Tibial artery (tissue), 4 donors: ENCODE measurements around the gene IFNA21.
"Not testable (repeated sequence)": the region's sequence is repeated elsewhere in the genome, so short reads cannot be mapped to it uniquely, and the experiment has no call there.

ENCODE experiments used
- DNase-seq, 2 donors: peaks; one replicate each; pipeline ENCODE4 v3.0.0-alpha.2; 2019
- H3K27ac ChIP-seq, 2 donors: fragments of 200-600 bp; sonication (generic) in 1 of 2; 1 replicate in 1 of 2; 2 replicates in 1 of 2; pipeline ENCODE4 v1.5.1; 2018 to 2019; ENCODE audit warnings: mild to moderate bottlenecking in 1 of 2
- H3K27me3 ChIP-seq, 2 donors: fragments of 200-600 bp; sonication (generic) in 1 of 2; one replicate each; pipeline versions ENCODE4 v1.5.1 to v1.6.0; 2016 to 2019
- H3K36me3 ChIP-seq, 3 donors: fragments of 200-600 bp; sonication (generic) in 2 of 3; one replicate each; pipeline ENCODE4 v1.5.1; 2016 to 2019; ENCODE audit warnings: mild to moderate bottlenecking in 2 of 3
- H3K4me1 ChIP-seq, 4 donors: fragments of 200-600 bp; sonication (generic) in 2 of 4; 1 replicate in 3 of 4; 2 replicates in 1 of 4; pipeline ENCODE4 v1.5.1; 2016 to 2019
- H3K4me3 ChIP-seq, 2 donors: fragments of 200-600 bp; sonication (generic) in 1 of 2; 1 replicate in 1 of 2; 2 replicates in 1 of 2; pipeline ENCODE4 v1.5.1; 2018 to 2019; ENCODE audit warnings: mild to moderate bottlenecking in 2 of 2
- H3K9me3 ChIP-seq, 3 donors: fragments of 200-600 bp; sonication (generic) in 1 of 3; one replicate each; pipeline ENCODE4 v1.5.1; 2016 to 2019
- intact Hi-C: fragments of 100-400 bp; cut with DNase I; formaldehyde crosslinking; loops from one replicate; pipeline ENCODE4 v1.15.0; 2023; ENCODE audit warnings: low total_unique reads
- TF ChIP-seq, protein P1 (sequence below), 2 experiments: fragments of 200-600 bp in 1 of 2; fragments of 450-650 bp in 1 of 2; IDR thresholded peaks; one replicate each; pipeline ENCODE4 v1.5.1; 2017 to 2019; ENCODE audit warnings: antibody characterized with exemption in 2 of 2, mild to moderate bottlenecking in 1 of 2, moderate library complexity in 1 of 2

Gene IFNA21

DNA sequence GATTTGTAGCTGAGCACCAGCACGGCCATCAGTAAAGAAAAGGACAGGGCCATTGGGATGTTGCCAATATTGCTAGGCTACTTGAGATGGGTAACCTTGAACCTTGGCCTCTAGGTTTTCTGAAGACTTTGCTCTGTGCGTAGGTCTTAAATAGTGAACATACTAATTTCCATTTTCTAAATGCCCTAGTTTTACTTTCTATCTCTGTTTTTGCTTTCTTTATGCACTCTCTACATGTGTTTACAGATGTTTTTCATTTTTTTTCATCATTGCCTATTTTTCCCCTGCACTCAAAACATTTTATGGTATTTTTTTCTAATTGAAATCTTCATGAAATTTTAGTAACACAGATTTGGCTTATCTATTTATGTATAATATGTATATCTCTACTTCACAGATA lies at the start of gene IFNA21:
Gene IFNA21 (minus strand): TSS at position 101 of the 400 bp plus-strand sequence. CDS start 48 bp downstream, at position 53.
- H3K27ac ChIP-seq, intact Hi-C loops, DNase-seq: not testable (repeated sequence)

DNA sequence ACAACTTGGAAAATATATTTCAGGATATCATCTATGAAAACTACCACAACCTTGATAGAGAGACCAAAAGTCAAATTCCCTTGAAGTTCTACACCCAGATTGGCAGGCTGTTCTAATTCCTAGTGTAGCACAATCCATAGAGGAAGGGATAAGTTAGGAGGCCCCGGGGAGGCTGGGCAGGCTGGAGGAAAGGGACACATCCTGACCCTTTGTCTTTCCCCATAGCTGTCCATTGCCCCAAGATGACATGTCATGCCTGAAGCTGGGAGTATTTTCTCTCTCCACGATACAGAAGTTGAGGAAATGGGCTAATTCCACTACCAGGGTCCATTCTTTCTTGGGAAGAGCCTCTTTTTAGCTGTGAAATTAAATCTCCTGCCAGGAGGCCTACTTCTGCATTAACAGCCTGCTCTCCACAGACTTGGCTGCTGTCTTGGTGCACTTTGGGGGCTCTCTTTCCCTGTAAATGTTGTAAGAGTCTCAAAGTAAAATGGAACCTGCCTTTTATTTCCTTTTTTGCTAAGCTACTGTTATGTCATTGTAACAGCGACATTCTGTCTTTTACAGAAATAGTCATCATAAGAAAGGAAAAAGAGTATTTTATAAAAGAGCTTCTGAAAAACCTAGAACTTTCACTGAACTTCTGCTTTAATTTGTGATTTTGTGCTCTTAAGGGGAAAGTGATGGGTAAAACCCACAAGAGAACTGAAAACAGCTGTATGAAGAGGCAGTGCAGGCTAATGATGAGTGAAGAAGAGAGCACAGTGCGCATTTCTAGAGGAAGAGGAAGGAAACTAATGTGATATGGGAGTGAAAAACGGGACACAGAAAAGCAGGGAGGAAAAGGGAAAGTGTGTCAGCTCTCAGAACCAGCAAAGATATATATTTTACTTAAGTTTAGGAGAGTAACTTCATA lies 47.2 kb upstream of the IFNA21 start:
- H3K9me3 ChIP-seq, DNase-seq, H3K27ac ChIP-seq, H3K4me3 ChIP-seq, H3K4me1 ChIP-seq, intact Hi-C loops, H3K36me3 ChIP-seq, H3K27me3 ChIP-seq: not testable (repeated sequence)

More for the DNA sequence above, at the start of gene IFNA21:
- H3K4me1 ChIP-seq, H3K9me3 ChIP-seq, H3K4me3 ChIP-seq, H3K36me3 ChIP-seq, H3K27me3 ChIP-seq: not testable (repeated sequence)

DNA sequence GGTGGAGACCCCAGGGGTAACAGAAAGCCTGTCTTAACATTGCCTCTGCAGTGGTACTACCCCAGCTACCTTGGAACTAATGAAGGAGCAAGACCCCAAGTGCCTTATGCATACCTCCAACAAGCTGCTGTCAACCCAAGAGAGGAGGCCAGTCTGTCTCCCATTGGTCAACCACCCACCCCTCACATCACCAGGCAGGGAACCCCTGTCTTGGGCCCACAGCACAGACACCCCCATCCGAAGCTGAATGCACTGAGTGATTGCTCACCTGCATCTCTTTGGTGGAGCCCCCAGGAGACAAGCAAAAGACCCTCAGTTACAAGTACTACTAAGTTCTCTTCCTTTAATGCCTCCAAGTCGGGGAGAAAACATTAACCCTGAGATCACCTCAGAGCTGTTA lies 45.7 kb upstream of the IFNA21 start:
- intact Hi-C loops, DNase-seq: not testable (repeated sequence)

DNA sequence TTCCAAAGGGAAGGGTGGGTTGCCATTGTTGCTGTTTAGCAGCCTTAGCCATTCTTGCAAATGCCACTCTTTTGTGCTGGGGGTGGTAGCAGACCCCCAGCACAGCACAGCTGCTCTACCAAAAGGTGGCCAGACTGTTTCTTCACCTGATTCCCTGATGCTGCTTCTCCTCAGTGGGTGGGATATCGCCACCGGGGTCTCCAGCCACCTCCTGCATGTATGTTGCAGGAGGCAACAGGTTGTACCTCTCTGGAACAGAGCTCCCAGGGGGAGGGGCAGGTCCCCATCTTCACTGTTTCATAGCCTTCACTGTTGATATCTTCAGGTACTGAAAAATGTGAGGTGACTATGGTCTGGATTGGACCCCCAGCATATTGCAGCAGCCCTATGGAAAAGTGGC lies 44.3 kb upstream of the IFNA21 start:
- H3K27me3 ChIP-seq, H3K27ac ChIP-seq, intact Hi-C loops, H3K4me3 ChIP-seq, H3K4me1 ChIP-seq, H3K36me3 ChIP-seq, DNase-seq, H3K9me3 ChIP-seq: not testable (repeated sequence)

More for the DNA sequence above, 45.7 kb upstream of the IFNA21 start:
- not testable (repeated sequence) for H3K4me3 ChIP-seq, H3K36me3 ChIP-seq, H3K4me1 ChIP-seq, H3K27me3 ChIP-seq, H3K9me3 ChIP-seq, H3K27ac ChIP-seq

DNA sequence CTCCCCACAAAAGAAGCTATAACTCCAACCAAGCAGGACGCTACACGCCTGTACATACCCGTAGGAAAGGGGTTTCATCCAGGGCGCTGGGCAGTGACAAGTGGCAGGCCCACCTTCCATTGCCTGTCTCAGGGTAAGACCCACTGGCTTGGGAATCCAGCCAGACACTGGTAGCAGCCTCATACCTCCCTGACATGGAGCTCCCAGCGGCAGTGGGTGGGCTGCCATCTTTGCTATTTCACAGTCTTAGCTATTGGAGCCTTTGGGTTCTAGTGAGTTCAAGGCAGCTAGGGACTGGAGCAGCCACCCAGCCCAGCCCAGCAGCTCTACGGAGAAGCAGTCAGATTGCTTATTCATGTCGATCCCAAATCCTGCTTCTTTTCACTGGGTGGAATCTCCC lies 43.9 kb upstream of the IFNA21 start:
- H3K27ac ChIP-seq = no peak overlapping the region
- H3K27me3 ChIP-seq = no peaks in the 10 kb centered on the region
- no peaks in the 10 kb centered on the region for H3K4me1 ChIP-seq
- H3K9me3 ChIP-seq = no peaks in the 10 kb centered on the region
- DNase-seq = no peak
- no peak overlapping the region for H3K4me3 ChIP-seq
- H3K36me3 ChIP-seq = no peaks in the 10 kb centered on the region
- intact Hi-C loops = no loop called here
- TF ChIP-seq, protein P1, sequence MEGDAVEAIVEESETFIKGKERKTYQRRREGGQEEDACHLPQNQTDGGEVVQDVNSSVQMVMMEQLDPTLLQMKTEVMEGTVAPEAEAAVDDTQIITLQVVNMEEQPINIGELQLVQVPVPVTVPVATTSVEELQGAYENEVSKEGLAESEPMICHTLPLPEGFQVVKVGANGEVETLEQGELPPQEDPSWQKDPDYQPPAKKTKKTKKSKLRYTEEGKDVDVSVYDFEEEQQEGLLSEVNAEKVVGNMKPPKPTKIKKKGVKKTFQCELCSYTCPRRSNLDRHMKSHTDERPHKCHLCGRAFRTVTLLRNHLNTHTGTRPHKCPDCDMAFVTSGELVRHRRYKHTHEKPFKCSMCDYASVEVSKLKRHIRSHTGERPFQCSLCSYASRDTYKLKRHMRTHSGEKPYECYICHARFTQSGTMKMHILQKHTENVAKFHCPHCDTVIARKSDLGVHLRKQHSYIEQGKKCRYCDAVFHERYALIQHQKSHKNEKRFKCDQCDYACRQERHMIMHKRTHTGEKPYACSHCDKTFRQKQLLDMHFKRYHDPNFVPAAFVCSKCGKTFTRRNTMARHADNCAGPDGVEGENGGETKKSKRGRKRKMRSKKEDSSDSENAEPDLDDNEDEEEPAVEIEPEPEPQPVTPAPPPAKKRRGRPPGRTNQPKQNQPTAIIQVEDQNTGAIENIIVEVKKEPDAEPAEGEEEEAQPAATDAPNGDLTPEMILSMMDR (IDR thresholded peaks at IDR 0.05) = no peak

DNA sequence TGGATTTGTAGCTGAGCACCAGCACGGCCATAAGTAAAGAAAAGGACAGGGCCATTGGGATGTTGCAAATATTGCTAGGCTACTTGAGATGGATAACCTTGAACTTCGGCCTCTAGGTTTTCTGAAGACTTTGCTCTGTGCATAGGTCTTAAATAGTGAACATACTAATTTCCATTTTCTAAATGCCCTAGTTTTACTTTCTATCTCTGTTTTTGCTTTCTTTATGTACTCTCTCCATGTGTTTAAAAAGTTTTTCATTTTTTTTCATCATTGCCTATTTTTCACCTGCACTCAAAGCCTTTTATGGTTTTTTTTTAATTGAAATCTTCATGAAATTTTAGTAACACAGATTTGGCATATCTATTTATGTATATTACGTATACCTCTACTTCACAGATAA lies 40.6 kb upstream of the IFNA21 start, which contains the start of gene IFNA10:
Gene IFNA10 (minus strand): TSS at position 101 of the 400 bp plus-strand sequence. CDS start 46 bp downstream, at position 55.
- not testable (repeated sequence) for H3K9me3 ChIP-seq

DNA sequence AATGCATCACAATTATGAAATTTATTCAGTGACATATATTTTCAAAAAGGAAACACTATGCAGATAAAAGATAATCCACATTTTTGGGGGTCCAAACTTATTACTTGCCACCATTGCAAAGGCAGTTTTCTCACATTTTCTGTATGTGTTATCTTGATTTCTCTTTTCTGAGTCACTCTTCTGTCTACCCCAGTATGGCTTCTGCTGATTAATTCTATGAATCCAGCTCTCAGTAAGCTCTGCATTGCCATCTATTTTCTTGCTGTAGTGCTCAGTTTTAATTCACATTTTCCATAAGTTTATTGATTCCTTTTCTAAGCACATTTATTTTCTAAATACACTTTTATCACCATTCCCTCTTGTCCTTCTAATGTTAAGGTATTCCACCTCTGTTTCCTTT lies 38.7 kb upstream of the IFNA21 start:
- H3K27me3 ChIP-seq = no peaks in the 10 kb centered on the region
- intact Hi-C loops = no loop called here
- no peaks in the 10 kb centered on the region for H3K9me3 ChIP-seq
- no peak overlapping the region for H3K4me3 ChIP-seq
- TF ChIP-seq, protein P1 (IDR thresholded peaks at IDR 0.05) = no peak
- no peaks in the 10 kb centered on the region for H3K36me3 ChIP-seq
- no peak for DNase-seq
- no peak overlapping the region for H3K27ac ChIP-seq
- no peaks in the 10 kb centered on the region for H3K4me1 ChIP-seq

More for the DNA sequence above, 40.6 kb upstream of the IFNA21 start, which contains the start of gene IFNA10:
- H3K36me3 ChIP-seq, H3K27me3 ChIP-seq, H3K4me1 ChIP-seq, DNase-seq, H3K4me3 ChIP-seq, intact Hi-C loops, H3K27ac ChIP-seq: not testable (repeated sequence)

DNA sequence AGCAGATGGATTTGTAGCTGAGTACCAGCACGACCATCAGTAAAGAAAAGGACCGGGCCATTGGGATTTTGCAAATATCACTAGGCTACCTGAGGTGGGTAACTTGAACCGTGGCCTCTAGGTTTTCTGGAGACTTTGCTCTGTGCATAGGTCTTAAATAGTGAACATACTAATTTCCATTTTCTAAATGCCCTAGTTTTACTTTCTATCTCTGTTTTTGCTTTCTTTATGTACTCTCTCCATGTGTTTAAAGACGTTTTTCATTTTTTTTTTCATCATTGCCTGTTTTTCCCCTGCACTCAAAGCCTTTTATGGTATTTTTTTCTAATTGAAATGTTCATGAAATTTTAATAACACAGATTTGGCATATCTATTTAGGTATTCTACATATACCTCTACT lies 35.6 kb upstream of the IFNA21 start, which contains the start of gene IFNA7:
Gene IFNA7 (minus strand): TSS at position 101 of the 400 bp plus-strand sequence. CDS start 40 bp downstream, at position 61.
- intact Hi-C loops, H3K27ac ChIP-seq, H3K4me1 ChIP-seq, H3K27me3 ChIP-seq, H3K36me3 ChIP-seq, H3K4me3 ChIP-seq, DNase-seq, H3K9me3 ChIP-seq: not testable (repeated sequence)
